ENCODE measurements around the gene CTR9. TPM values are rescaled to one million over a fixed set of nuclear protein-coding genes. Genes with fewer than 3 reads are reported as not detected.

CTR9 gene
- total and polyA plus RNA-seq, 2 of the 8 experiments (the other 6 are each of a cell fraction or from before 2014, with no cell fraction given): 6.1 to 37.7 TPM

DNA sequence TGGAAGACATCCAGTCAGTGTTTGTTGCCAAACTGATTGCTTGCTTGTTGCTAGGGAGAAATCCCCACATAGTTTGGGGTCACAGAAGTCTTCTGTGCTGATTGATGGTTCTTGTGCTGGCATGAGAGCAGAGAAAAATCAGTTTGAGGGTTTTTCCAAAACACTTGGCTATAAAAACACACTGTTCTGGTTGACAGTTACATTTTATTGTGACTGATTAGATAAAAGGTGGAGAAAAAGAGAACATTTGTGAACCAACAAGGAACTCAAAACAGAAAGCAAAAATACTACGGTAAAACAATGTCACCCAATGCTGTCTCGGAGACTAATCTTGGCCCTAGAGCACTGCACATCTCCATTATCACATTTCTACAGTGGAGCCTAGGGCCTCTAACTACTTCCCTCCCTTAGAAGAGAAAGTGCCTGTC, 72.1 kb downstream of the CTR9 start (continued):
- TF ChIP-seq, protein P1, sequence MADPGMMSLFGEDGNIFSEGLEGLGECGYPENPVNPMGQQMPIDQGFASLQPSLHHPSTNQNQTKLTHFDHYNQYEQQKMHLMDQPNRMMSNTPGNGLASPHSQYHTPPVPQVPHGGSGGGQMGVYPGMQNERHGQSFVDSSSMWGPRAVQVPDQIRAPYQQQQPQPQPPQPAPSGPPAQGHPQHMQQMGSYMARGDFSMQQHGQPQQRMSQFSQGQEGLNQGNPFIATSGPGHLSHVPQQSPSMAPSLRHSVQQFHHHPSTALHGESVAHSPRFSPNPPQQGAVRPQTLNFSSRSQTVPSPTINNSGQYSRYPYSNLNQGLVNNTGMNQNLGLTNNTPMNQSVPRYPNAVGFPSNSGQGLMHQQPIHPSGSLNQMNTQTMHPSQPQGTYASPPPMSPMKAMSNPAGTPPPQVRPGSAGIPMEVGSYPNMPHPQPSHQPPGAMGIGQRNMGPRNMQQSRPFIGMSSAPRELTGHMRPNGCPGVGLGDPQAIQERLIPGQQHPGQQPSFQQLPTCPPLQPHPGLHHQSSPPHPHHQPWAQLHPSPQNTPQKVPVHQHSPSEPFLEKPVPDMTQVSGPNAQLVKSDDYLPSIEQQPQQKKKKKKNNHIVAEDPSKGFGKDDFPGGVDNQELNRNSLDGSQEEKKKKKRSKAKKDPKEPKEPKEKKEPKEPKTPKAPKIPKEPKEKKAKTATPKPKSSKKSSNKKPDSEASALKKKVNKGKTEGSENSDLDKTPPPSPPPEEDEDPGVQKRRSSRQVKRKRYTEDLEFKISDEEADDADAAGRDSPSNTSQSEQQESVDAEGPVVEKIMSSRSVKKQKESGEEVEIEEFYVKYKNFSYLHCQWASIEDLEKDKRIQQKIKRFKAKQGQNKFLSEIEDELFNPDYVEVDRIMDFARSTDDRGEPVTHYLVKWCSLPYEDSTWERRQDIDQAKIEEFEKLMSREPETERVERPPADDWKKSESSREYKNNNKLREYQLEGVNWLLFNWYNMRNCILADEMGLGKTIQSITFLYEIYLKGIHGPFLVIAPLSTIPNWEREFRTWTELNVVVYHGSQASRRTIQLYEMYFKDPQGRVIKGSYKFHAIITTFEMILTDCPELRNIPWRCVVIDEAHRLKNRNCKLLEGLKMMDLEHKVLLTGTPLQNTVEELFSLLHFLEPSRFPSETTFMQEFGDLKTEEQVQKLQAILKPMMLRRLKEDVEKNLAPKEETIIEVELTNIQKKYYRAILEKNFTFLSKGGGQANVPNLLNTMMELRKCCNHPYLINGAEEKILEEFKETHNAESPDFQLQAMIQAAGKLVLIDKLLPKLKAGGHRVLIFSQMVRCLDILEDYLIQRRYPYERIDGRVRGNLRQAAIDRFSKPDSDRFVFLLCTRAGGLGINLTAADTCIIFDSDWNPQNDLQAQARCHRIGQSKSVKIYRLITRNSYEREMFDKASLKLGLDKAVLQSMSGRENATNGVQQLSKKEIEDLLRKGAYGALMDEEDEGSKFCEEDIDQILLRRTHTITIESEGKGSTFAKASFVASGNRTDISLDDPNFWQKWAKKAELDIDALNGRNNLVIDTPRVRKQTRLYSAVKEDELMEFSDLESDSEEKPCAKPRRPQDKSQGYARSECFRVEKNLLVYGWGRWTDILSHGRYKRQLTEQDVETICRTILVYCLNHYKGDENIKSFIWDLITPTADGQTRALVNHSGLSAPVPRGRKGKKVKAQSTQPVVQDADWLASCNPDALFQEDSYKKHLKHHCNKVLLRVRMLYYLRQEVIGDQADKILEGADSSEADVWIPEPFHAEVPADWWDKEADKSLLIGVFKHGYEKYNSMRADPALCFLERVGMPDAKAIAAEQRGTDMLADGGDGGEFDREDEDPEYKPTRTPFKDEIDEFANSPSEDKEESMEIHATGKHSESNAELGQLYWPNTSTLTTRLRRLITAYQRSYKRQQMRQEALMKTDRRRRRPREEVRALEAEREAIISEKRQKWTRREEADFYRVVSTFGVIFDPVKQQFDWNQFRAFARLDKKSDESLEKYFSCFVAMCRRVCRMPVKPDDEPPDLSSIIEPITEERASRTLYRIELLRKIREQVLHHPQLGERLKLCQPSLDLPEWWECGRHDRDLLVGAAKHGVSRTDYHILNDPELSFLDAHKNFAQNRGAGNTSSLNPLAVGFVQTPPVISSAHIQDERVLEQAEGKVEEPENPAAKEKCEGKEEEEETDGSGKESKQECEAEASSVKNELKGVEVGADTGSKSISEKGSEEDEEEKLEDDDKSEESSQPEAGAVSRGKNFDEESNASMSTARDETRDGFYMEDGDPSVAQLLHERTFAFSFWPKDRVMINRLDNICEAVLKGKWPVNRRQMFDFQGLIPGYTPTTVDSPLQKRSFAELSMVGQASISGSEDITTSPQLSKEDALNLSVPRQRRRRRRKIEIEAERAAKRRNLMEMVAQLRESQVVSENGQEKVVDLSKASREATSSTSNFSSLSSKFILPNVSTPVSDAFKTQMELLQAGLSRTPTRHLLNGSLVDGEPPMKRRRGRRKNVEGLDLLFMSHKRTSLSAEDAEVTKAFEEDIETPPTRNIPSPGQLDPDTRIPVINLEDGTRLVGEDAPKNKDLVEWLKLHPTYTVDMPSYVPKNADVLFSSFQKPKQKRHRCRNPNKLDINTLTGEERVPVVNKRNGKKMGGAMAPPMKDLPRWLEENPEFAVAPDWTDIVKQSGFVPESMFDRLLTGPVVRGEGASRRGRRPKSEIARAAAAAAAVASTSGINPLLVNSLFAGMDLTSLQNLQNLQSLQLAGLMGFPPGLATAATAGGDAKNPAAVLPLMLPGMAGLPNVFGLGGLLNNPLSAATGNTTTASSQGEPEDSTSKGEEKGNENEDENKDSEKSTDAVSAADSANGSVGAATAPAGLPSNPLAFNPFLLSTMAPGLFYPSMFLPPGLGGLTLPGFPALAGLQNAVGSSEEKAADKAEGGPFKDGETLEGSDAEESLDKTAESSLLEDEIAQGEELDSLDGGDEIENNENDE (IDR thresholded peaks at IDR 0.05; ENCODE audit: insufficient replicate concordance, low read length): no peak
- TF ChIP-seq CEBPB (IDR thresholded peaks at IDR 0.05; ENCODE audit: low read depth, low read length) (no peak), SIN3A (conservative IDR thresholded peaks at IDR 0.05 in 1 of 2, IDR thresholded peaks at IDR 0.05 in 1 of 2; ENCODE audit: low read depth in 1 of 2, low read length in 2 of 2) (no peak)

Measured in H1 (cell line).